NCI-H1092 treated with DMSO at 0.1 percent for 48 hours (cell line): Measurements from ENCODE around the gene ACTL8.

Source experiments
- DNase-seq: peaks from one replicate; lab custom pipeline; 2025; lab: John Stamatoyannopoulos, UW

Gene ACTL8

GRCh38 chr1:17772615-17773212, 17.6 kb downstream of the ACTL8 start:
- DNase-seq, result no peak

- no peak for DNase-seq
Measured at GRCh38 chr1:17773591-17774326, 18.6 kb downstream of the ACTL8 start.

- no peak for DNase-seq
Measured at GRCh38 chr1:17774452-17774851, 19.3 kb downstream of the ACTL8 start.

- no peak for DNase-seq
Measured at GRCh38 chr1:17775796-17776195, 20.7 kb downstream of the ACTL8 start.

- DNase-seq, result no peak
Measured at GRCh38 chr1:17776426-17776825, 21.3 kb downstream of the ACTL8 start.

GRCh38 chr1:17777330-17777729, 22.2 kb downstream of the ACTL8 start:
- no peak for DNase-seq

- no peak for DNase-seq
Measured at GRCh38 chr1:17777818-17778217, 22.7 kb downstream of the ACTL8 start.

GRCh38 chr1:17780916-17781315, 25.8 kb downstream of the ACTL8 start:
- DNase-seq, result no peak

- DNase-seq, result no peak
Measured at GRCh38 chr1:17789926-17790325, 34.8 kb downstream of the ACTL8 start.

GRCh38 chr1:17790383-17791054, 35.4 kb downstream of the ACTL8 start:
- DNase-seq, result no peak

- DNase-seq, result no peak
Measured at GRCh38 chr1:17791055-17791390, 35.9 kb downstream of the ACTL8 start.

GRCh38 chr1:17791480-17791879, 36.3 kb downstream of the ACTL8 start:
- DNase-seq, result no peak

- no peak for DNase-seq
Measured at GRCh38 chr1:17792421-17792820, 37.3 kb downstream of the ACTL8 start.

GRCh38 chr1:17795081-17795809, 40.1 kb downstream of the ACTL8 start:
- DNase-seq, result no peak

- DNase-seq, result peak; percentile 33
Measured at GRCh38 chr1:17795836-17796645, 40.9 kb downstream of the ACTL8 start.

- DNase-seq, result no peak
Measured at GRCh38 chr1:17797478-17797877, 42.3 kb downstream of the ACTL8 start.

GRCh38 chr1:17798011-17798410, 42.9 kb downstream of the ACTL8 start:
- DNase-seq, result no peak

- no peak for DNase-seq
Measured at GRCh38 chr1:17798799-17799382, 43.8 kb downstream of the ACTL8 start.

GRCh38 chr1:17799642-17800041, 44.5 kb downstream of the ACTL8 start:
- DNase-seq, result no peak

GRCh38 chr1:17802164-17802563, 47.0 kb downstream of the ACTL8 start:
- DNase-seq, result no peak

GRCh38 chr1:17802945-17803344, 47.8 kb downstream of the ACTL8 start:
- DNase-seq, result no peak
